Stimulated activated CD8-positive, alpha-beta memory T cell treated with anti-CD3 and anti-CD28 coated beads, Interleukin-15, amount 100 ng/mL, for 4 hours (primary cell): ENCODE results near the gene PNLIP.

Experiments
- DNase-seq, 2 donors: peaks; one replicate each; pipeline ENCODE4 v3.0.0-alpha.2; 2020; ENCODE audit warnings: low read depth in 2 of 2

PNLIP gene

DNA sequence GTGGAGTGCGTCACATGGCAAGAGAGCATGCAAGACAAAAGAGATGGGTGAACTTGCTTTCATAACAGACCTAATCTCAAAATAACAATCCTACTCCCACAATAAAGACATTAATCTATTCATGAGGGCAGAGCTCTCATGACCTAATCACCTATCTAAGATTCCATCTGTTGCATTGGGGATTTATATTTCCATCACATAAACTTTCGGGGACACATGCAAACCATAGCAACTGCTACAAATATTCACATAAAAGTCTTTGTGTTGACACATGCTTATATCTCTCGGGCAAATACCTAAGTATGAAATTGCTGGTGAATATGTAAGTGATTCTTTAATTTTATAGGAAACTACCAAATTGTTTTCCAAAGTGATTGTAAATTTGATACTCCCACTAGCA lies 29.1 kb downstream of the PNLIP start:
- no peak for DNase-seq

DNA sequence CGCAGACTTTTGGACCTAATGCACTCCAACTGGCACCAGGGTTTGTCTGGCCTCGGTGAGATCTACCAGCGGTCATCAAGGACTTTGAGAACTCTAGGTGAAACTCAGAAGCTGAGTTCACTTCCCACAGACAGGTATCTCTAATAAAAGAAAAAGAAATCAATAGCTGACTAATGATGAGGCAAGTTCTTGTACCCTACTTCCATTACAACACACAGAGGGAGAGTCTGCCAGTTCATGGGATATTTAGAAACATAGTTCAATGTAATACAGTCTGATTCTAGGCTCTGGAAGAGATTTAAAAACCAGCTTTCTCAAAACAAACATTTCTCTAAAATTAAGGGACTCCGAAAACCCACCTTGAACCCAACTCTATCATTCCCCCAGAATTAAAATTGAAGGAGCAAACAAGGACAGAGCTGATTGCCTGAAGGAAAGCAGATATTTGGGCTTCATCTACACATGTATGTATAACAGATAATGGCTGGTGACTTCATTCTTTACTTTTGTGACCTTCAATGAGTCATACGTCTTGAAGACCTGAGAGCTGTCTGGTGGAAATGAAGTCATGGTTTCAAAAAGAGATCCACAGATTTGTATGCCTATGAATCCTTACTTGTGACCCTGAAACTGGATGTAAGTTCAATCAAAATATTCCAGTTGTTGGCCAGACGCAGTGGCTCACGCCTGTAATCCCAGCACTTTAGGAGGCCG lies 42.3 kb downstream of the PNLIP start:
- no peak for DNase-seq

DNA sequence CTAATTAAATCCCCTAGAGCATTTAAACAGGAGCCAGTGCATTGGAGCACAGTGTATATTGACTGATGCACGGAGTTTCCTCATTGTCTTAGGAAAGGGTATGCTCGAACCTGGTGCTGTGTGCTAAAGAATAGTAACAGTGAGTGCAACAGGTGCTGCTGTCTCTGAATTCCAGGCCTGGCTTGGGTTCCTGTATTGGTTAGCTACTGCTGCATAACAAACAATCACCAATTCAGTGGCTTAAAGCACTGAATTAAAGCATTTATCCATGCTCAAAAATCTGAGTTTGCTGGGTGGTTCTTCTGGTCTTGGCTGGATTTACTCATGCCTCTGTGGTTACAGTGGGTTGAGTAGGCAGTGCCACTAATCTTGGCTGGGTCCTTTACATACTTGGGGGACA lies 43.3 kb downstream of the PNLIP start:
- no peak for DNase-seq

DNA sequence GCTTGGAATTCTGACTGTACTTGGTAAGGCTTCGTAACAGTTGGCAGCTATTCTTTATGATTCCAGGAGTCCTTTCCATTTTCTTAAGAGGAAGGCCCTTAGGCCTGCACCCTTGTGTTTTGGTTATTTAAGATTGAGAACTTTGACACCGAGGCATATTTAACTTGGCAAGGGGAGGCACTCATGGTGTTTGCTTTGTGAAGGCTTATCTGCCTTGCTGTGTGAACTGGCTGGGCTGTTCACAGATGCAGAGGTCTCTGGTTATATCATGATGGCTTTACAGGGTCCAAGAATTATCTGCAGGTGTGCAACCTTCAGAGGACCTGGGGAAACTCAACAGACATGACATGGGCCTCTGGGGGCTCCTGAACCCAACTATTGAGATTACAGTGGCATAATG lies 44.2 kb downstream of the PNLIP start:
- no peak for DNase-seq

DNA sequence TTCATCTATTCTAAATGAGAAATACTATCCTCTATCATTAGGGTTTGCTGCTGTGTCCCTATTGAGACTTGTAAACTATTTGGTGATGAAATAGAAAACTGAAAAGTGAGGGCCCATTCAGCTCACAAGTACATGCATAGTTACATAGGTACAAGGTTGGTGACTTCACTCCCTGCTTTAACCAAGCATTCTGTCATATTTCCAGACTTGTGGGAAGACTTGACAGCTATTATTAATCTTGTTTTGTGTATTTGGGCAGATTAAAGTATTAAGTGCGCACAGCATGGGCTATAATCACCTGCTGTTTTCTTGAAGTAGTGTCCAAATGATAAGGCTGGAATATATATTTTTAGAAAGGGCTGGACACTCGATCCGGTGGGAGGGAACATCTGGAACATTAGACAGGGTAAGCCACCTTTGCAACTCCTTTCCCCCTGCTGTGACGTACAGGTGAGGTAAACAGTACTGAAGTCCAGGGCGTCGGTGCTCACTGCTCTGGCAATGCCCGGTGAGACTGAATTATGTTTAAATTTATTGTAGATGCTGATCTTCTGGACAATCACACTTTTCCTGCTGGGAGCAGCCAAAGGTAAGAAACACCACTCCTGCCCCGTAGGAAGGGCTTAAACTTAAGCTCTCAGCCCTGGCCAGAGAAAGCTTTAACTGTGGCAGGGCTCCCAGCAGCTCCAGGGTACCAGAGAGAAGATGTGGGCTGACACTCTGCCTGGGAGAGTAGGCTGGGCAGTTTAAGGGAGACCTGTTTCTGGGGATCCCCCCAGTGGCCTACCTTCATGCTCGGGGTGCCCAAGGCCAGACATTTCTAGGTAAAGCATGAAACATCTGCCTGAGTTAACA lies 45.1 kb downstream of the PNLIP start, which contains the start of gene PNLIPRP1:
Gene PNLIPRP1, plus strand, starts transcription at position 370 of the 855 bp plus-strand sequence. Its CDS starts 171 bp downstream, at position 541.
- no peak for DNase-seq

DNA sequence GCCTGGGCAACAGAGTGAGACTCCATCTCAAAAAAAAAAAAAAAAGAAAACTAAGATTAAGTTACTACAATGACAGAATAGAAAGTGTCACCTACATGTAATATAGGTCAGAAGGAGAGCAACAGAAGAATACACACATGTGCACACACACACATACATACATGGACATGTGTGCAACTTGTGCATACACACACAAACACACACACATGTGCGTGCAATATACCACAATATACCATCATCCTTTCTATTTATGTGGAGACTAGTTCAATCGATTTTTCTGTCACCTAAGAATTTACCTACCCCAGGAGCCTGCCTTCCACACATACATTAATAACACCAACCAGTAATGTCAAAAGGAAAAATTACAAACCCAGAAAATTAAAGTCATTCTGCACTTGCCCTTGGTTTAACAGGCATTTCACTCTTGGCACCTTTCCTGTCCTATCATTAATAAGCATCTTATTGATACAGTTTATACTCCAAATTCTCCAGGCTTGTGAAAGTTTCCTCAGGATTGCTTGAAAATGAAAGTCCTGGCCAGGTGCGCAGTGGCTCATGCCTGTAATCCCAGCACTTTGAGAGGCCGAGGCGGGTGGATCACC lies 47.5 kb downstream of the PNLIP start:
- DNase-seq: no peak

DNA sequence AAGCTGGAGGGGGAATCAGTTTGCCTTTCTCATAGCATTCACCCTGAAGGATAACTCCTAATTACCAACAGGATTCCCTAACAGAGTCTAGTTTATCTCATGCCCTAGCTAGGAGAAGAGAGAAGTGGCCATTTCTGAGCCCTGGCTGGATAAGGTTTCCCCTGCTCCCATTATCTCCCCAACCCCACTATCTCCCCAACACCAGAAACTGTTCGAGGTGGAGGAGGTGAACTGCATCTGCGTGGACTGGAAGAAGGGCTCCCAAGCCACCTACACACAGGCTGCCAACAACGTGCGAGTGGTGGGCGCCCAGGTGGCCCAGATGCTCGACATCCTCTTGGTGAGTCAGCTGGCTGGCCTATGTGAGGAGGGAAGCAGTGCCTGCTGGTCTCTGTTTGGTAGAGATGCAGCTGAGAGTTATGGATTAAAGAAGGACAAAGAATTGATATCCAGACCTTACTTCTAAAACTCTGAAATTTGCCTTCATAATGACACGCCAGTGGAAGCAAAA lies 48.8 kb downstream of the PNLIP start:
- DNase-seq: no peak

DNA sequence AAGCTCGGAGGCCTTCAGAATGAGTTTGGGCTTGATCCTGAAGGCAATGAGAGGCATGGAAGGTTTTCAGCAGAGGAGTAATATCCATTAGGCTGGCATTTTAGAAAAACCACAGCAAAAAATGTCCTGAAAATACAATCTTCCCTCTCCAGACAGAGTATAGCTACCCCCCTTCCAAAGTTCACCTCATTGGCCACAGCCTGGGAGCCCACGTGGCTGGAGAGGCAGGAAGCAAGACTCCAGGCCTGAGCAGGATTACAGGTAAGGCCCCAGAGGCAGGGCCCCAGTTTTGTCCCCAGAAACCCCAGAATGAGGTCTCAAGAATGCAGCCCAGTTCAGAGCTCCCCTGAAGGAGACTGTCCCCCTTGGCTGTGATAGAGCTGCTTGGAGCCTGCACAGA lies 50.3 kb downstream of the PNLIP start:
- no peak for DNase-seq

DNA sequence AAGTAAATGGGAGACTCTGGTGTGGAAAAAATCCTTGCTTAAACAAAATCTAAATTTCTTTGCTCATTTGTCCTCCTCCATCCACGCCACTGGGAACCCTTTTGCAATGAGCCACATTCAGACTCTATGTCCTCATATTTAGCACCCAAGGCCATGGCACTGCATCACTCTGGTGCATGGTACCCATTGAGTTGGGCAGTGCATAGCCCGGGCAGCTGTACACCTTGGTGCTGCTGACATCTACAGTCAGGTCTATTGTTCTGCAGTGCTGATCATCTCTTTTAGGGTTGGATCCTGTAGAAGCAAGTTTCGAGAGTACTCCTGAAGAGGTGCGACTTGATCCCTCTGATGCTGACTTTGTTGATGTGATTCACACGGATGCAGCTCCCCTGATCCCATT lies 51.8 kb downstream of the PNLIP start:
- DNase-seq: no peak

DNA sequence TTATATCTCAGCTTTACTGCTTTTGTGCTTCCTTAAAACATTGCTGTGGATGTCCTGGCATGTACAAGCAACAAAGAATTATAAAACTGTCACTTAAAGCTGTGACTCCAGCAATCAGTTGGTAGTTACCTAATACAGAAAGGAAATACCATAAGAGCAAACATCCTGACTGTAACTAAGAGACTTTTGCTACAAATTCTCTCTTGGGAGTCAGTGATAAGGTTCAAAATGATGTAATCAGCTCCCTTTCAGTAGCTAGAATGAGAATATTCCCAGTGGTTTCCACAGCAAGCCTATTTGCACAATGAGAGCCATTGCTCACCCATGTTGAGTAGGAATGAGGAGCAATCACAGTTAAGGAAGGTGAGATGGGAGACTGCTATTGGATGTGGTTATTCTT lies 52.6 kb downstream of the PNLIP start:
- no peak for DNase-seq

DNA sequence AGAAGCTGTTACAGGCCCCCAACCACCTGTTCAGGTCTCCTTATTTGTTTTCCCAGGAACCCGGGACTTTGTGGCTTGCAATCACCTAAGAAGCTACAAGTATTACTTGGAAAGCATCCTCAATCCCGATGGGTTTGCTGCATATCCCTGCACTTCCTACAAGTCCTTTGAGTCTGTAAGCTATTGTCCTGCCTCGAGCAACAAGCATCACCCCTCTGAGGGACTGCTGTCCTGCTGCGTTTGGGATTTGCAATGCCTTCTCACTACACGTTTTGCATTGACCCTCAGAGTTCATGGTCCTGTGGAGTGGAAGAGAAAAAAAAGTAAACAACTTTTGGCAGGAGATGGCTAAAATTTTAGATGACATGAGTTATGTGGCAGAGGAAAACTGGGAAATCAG lies 54.3 kb downstream of the PNLIP start:
- no peak for DNase-seq

DNA sequence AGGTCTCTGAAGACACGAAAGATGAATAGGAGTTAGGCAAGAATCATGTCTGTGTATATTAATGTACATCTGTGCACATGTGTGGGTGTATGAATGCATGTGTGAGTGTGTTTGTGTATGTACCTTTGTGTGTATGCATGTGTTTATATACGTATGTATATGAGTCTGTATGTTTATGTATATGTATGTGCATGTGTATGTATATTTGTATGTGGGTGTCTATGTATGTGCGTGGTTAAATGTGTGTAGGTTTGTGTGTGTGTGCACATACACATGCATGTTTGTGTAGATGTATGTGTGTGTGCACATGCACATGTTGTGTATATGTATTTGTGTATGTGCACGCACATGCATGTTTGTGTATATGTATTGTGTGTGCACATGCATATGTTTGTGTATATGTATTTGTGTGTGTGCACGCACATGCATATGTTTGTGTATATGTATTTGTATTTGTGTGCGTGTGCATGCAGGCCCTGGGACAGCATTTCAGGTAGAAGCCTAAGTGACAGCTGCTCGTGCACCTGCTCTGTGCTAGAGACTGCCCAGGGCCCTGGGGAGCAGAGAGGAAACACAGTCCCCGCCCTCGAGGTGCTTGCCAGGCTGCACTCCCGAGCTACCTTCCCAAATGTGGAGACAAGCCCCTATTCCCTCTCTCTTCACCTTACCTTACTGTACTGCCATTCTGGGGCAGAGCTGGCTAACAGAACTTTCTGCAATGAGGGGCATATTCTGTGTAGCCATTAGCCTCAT lies 57.1 kb downstream of the PNLIP start:
- DNase-seq: no peak

DNA sequence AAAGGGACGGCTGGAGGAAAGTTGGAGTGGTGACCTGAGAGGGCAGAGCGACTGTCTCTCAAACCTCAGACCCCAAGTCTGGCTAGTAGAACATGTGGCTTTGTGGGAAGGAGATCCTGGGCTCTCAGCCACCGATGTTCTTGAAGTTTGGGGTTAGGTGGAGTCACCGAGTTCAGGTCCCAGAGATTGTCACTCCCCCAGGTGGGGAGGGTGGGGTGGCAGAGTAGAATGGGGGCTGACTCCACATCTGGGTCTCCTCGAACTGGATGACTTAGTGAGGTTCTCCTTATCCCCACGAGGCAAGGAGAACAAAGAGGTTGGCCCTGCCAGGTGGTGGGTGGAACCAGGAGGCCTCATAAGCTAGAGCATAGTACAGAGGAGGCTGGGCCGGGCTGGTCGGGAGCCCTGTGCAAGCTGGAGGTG lies 60.3 kb downstream of the PNLIP start:
- no peak for DNase-seq

DNA sequence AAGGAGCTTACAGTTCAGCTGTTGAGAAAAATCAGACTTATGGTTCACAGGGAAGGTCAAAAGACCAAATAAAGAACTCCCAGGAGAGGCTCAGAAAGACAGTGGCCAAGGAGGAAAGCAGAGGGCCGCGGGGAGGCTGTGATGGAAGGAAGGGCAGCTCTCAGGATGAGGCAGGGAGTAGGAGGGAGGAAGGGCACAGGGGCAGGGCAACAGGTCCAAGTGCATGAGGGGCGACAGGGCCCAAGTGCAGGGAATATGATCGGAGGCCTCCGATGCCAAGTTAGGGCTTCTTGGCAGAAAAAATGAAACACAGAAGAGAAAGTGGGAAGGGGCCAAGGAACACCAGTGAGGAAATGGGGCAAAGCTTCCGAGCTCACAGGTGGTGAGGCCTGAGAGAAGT lies 61.6 kb downstream of the PNLIP start:
- no peak for DNase-seq

DNA sequence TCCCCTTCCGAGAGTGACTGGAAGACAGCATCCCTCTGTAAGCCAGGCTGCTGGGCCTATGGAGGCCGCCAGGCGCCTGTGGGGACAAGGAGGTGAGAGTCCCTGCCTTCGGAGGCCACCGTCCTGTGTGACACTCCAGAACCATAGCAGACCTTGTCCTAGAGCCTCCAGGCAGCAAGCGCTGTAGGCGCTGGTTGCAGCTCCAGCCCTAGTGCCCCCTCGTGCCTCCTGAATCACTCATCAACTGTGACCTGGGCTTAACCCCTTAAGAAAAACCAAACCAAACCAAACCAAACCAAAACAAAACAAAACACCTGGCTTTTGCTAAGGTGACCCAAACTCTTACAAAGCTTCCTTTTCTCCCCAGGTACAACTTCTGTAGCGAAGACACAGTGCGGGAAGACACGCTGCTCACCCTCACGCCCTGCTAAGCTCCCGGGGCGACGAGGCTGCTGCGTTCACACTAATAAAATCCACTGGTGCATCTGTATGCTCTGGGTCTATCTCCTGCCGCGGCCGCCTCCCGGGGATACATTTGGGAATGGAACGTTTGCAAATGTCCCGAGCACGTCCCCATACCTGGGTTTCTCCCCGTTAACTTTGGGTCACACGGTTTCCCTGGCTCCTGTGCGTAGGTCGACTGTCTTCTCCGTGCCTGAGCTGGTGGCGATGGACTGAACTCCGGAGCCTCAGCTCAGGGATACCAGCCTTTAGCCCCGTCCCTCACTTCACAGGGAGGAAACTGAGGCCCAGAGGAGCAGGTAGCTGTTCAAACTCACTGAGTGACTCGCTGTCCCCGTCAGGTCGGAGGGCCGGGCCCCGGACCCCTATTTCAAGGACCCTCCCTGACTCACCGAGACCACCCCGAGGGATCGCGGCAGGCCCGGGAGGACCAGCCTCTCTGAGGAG lies 63.2 kb downstream of the PNLIP start:
- DNase-seq: no peak

DNA sequence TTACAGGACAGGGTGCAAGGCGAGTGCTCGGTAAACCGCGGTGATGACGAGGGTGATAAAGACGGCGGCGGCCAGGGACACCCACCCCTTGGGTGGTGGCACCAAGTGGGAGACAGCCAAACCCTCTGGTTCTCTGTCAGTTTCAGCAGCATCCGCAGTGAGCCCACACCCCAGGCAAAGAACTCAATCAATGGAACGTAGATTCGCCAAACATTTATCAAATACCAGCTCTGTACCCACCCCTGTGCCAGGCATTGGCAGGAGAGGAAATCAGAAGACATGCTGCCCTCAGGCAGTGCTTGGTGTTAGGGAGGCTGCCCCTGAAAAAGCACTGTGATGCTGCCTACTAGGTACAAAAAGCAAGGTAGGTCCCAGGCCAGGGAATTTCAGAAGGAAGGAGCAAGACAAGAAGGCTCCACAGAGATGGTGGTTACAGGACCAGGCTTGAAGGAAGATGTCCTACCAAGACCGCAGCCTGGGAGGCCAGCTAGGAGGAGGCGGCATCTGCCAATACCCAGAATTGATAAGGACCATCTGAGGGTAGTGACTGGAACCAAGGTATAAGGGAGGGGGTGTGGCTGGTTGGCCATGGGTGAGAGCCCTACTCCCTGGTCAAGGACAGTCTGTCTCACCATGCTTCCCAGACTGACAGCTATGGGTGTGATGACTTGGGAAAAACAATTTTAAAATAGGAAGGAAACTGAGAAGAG lies 64.9 kb downstream of the PNLIP start:
- no peak for DNase-seq

DNA sequence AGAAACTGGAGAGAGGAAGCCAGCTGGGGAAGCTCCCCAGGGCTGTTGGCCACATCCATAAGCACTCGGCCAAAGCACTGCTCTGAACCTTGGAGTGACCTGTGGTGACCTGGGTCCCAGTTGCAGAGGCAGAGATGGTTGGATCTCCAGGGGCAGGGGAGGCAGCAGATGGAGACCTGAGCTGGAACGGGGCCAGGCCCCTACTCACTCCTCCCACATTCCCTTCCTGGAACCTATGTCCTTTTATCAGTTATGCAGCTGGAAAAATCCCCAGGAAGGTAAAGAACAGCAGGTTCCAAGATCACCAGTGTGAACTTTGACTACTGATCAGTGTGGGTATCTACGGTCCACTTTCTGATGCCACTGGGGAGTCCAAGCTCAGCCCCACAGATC lies 65.4 kb downstream of the PNLIP start:
- DNase-seq: no peak

DNA sequence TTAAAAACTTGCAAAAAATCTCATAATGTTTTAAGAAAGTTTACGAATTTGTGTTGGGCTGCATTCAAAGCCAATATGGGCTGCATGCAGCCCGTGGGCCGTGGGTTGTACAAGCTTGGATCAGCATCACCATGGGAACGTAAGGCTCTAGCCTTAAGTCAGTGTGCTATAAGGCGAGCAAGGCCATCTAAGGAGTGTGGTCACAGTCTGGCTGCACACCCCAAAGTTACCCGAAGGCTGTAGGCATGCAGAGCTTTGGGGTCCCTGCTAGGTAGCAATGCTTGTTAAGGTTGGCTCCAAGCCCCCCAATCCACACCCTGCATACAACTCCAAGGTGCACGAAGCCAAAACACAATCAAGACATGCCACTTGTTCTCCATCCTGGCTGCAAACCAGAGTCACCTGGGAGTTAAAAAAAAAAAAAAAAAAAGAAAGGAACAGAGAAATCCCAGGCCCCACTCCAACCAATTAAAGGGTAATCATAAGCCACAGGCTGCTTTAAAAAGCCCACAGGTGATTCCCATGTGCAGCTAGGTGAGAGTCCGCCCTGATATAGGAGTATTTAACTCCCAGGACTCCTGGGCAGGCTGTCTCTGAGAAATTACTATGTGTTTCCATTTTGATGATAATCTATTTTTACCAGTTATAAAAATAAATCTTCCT lies 66.5 kb downstream of the PNLIP start:
- no peak for DNase-seq

DNA sequence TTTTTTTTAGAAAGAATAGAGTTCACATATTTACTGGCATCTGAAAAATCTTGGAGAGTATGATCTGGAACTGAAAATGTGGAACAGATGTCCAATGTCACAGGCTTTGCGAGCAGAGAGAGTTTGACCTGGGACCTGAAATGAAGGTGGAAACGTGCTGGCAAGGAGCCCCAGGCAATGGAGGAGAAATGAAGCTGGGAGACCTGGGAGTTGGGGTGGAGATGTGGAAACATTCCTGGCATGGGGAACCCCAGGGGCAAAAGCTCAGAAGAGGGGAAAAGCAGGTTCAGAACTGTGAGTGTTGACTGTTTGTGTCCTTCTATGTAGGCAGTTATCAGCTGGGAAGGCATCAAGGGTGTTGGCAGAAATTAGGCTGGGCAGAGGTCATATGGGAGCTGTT lies 67.7 kb downstream of the PNLIP start:
- DNase-seq: no peak

DNA sequence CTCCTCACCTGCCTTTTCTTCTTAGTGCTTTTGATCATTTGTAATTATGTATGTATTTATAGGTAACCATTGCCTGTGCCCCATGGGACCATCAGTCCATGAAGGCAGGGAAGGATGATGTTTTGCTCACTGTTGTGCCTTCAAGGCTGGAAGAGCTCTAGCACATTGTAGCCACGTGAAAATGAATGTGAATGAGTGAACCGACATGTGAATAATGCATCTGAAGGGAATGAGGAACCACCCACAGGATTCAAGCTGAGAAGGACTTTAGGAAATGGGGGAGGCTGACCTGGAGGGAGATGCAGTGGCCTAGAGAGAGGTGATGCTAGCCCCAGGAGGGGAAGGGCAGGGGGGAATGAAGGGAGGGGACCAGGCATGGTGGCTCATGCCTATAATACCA lies 69.1 kb downstream of the PNLIP start:
- DNase-seq: no peak
